ENCODE data around the gene H2BK1.
A peak's percentile ranks its signal among the peaks of the same experiment; 100 is the strongest.

H2BK1 gene

DNA sequence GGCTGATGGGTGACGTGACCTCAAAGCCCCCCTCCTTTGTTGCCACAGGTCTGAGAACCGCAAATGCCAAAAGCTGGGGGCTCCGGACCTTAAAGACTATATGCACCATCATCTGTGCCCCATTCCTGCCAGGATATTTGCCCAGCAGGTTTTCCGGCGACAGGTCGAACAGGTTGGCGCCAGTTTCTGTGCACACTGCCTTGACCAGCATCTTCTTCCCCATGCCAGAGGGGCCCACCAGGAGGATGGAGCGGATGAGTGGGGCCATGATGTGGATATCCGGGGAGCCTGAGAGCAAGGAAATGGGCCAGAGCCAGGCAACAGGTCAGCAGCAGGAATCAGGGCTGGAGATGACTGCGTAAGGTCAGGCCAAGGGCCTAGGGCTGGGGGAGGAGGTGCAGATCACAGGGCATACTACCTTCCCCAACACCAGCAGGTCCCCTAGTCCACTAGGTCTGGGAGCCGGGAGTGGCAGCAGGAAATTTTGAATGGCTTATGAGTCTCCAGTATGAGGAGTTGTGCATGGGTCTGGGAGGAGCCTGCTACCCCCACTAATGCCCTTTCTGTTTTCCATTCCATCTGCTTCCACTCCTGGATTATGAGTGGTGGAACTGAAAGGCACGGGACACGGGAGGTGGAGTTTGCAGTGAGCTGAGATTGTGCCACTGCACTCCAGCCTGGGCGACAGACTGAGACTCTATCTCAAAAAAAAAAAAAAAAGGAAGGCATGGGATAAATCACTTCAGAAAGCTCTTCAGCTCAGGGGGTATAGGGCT is 16.9 kb downstream of the H2BK1 start:
- Mint-ChIP-seq H3K4me3 (no peak overlapping the region), H3K36me3 (no peaks in the 10 kb centered on the region), H3K27ac (no peak overlapping the region), H3K27me3 (peaks cover 19% of the 10 kb centered on the region), H3K4me1 (peaks cover 7% of the 10 kb centered on the region), H3K9me3 (no peaks in the 10 kb centered on the region)
- no peak for DNase-seq (ENCODE audit: low spot score in 2 of 2)
- ATAC-seq (ENCODE audit: low read depth), result no peak

DNA sequence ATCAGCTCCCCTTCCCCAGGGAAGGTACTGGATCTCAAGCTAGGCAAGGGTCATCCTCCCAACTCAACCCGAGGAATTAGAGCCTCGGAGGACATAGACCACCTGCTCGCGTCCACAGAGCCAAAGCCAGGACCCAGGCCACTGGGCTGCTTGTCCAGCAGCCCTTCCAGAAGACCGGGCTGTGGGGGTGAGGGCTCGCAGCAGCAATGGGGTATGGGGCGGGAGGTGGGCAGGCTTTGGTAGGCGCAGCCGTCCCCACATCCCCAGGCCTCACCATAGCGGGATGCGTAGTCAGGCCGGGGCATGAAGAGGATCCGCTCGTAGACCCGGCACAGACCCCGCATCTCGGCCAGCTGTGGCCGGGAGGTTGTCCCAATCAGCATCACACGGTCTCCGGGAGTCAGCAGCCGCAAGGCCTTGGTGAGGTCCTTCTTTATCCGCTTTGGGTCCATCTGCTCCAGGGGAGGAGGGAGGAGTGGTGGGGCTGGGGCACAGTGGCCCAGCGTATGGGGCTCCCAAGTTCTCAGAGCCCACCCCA is 18.2 kb downstream of the H2BK1 start:
- Mint-ChIP-seq H3K27ac (no peak overlapping the region), H3K27me3 (peaks cover 23% of the 10 kb centered on the region), H3K4me3 (no peak overlapping the region), H3K36me3 (no peaks in the 10 kb centered on the region), H3K9me3 (no peaks in the 10 kb centered on the region), H3K4me1 (peaks cover 11% of the 10 kb centered on the region)
- DNase-seq (ENCODE audit: low spot score in 2 of 2) (no peak), ATAC-seq (ENCODE audit: low read depth) (no peak)

- no peak overlapping the region for H3K27ac Mint-ChIP-seq
- H3K4me1 Mint-ChIP-seq, result peaks cover 11% of the 10 kb centered on the region
- H3K27me3 Mint-ChIP-seq, result peaks cover 24% of the 10 kb centered on the region
Observed at GRCh38 chr7:151191544-151191943, 18.7 kb downstream of the H2BK1 start.

DNA sequence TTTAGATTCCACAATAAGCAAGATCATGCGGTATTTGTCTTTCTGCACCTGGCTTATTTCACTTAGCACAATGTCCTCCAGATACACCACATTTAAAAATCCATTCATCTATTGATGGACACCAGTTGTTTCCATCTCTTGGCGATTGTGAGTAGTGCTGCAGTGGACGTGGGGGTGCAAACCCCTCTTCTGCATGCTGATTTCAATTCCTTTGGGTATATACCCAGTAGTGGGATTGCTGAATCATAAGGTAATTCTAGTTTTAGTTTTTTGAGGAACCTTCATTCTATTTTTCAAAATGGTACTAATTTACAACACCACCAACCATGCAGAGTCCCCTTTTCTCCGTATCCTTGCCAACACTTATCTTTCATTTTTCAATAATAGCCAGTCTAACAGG is 21.2 kb downstream of the H2BK1 start:
- no peak overlapping the region for H3K27ac Mint-ChIP-seq
- no peaks in the 10 kb centered on the region for H3K9me3 Mint-ChIP-seq
- peaks cover 22% of the 10 kb centered on the region for H3K27me3 Mint-ChIP-seq
- no peak overlapping the region for H3K4me3 Mint-ChIP-seq
- DNase-seq (ENCODE audit: low spot score in 2 of 2) (no peak), ATAC-seq (ENCODE audit: low read depth) (no peak)
- H3K36me3 Mint-ChIP-seq, result no peaks in the 10 kb centered on the region
- peaks cover 6% of the 10 kb centered on the region for H3K4me1 Mint-ChIP-seq

More at GRCh38 chr7:151191544-151191943, 18.7 kb downstream of the H2BK1 start:
- no peak for ATAC-seq (ENCODE audit: low read depth)
- DNase-seq (ENCODE audit: low spot score in 2 of 2), result no peak
- Mint-ChIP-seq H3K36me3 (no peaks in the 10 kb centered on the region), H3K9me3 (no peaks in the 10 kb centered on the region), H3K4me3 (no peak overlapping the region)

GRCh38 chr7:151188252-151188542 is 22.1 kb downstream of the H2BK1 start:
- no peak for DNase-seq (ENCODE audit: low spot score in 2 of 2)
- H3K27ac Mint-ChIP-seq, result no peak overlapping the region
- H3K9me3 Mint-ChIP-seq, result no peaks in the 10 kb centered on the region
- peaks cover 21% of the 10 kb centered on the region for H3K27me3 Mint-ChIP-seq
- no peaks in the 10 kb centered on the region for H3K36me3 Mint-ChIP-seq
- no peak overlapping the region for H3K4me3 Mint-ChIP-seq
- peak; percentile 67 for ATAC-seq (ENCODE audit: low read depth)
- H3K4me1 Mint-ChIP-seq, result peaks cover 6% of the 10 kb centered on the region

DNA sequence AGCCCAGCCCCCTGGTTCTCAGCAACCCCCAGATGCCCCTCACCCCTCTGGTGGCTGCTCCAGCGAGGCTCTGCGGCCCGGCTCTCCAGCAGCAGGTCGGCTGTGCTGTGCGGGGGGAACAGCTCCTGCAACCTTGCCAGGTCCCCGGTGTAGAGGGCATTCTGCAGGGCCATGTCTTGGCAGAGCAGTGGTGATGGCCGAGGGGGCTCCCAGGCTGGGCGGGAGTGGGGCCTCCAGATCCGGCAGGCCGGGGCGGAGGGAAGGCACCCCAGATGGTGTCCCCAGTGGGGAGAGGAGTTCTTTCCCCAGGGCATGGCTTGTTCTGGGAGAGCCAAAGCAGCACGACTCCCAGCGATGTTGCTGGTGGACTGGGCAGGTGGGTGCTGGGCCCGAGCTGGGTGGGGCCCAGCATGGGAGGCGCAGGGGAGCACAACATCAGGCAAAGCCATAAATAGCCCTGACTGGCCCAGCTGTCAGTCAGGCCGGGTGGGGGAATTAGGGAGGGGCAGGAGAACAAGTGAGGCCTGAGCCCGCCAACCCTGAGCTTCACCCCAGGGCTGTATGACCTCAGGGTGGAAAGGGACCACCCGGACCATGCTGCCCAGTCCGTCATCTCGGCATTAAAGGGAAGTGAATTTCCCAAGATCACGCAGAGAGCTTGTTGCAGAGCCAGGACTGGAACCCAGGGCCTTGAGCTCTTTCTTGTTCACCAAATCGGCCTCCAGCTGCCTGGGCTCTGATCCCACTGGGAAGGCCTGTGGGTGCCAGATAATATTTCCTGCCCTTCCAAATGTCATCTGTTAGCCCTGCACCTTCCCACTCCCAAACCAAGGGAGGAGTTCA is 22.7 kb downstream of the H2BK1 start:
- Mint-ChIP-seq H3K9me3 (no peaks in the 10 kb centered on the region), H3K27me3 (peaks cover 20% of the 10 kb centered on the region), H3K36me3 (no peaks in the 10 kb centered on the region), H3K4me1 (peaks cover 6% of the 10 kb centered on the region), H3K4me3 (no peak overlapping the region), H3K27ac (no peak overlapping the region)
- DNase-seq (ENCODE audit: low spot score in 2 of 2), result no peak
- ATAC-seq (ENCODE audit: low read depth), result no peak

DNA sequence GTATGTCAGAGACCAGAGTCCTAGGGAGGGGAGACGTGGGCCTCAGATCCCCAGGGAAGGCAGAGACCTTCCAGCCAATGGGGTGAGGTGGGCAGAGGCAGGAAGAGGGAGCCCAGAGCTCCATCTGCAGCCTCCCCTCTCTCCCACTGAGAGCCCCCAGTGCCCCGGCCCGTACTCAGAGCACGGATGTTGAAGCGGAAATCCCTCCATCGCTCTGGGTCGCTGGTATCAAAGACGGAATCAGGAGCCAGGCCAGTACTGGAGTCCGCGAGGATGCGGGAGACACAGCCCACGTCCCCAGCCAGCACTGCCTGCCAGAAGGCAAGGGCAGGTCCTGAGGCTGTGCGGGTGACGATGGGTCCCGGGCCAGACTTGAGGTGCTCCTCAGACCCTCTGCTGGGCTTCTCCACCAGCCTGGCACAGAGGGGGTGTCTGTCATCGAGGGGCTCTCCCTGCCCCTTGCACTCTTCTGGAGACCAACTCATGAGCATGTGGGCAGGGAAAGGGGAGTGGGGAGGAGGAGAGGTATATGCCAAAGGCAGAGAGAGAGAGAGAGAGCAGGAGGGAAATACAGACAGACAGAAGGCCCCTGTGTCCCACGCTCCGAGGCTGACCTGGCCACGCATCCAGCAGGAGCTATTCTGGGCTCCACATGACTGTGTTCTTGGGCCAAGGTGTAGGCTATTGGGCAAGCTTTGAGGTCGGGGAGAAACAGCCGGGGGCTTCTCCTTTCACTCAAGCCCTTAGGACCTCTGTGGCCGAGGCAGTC is 23.5 kb downstream of the H2BK1 start, which contains the start of gene ASB10:
Gene ASB10, minus strand, starts transcription at position 611 of the 769 bp plus-strand sequence. Its CDS starts 120 bp downstream, at position 491.
- ATAC-seq (ENCODE audit: low read depth), result no peak

GRCh38 chr7:151185762-151186639 is 24.3 kb downstream of the H2BK1 start:
- H3K4me1 Mint-ChIP-seq, result peaks cover 6% of the 10 kb centered on the region
- no peak for DNase-seq (ENCODE audit: low spot score in 2 of 2)
- H3K27me3 Mint-ChIP-seq, result peaks cover 21% of the 10 kb centered on the region
- H3K4me3 Mint-ChIP-seq, result no peak overlapping the region
- H3K9me3 Mint-ChIP-seq, result no peaks in the 10 kb centered on the region
- ATAC-seq (ENCODE audit: low read depth), result no peak
- no peaks in the 10 kb centered on the region for H3K36me3 Mint-ChIP-seq
- H3K27ac Mint-ChIP-seq, result no peak overlapping the region

More for the DNA sequence above, 23.5 kb downstream of the H2BK1 start, which contains the start of gene ASB10:
- Mint-ChIP-seq H3K9me3 (no peaks in the 10 kb centered on the region), H3K4me3 (no peak within 1 kb of the TSS), H3K27me3 (peaks cover 22% of the 10 kb centered on the region), H3K36me3 (no peaks in the 10 kb centered on the region), H3K27ac (no peak within 1 kb of the TSS), H3K4me1 (peaks cover 6% of the 10 kb centered on the region)
- DNase-seq (ENCODE audit: low spot score in 2 of 2), result no peak

DNA sequence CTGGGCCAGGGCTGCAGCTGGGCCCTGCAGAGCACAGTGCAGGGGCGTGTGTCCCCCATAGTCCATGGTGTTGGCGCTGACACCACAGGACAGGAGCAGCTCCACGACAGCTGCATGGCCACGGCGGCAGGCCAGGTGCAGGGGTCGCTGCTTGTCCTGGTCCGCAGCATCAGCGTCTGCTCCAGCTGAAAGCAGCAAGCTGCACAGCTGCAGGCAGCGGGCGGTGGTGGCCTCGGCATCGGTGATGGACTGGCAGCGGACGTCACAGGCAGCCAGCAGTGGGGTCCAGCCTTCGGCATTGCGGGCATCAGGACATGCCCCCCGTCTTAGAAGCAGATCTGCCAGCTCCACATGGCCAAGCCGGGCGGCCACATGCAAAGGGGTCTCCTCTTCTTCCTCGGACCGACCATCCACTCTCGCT is 29.3 kb downstream of the H2BK1 start:
- ATAC-seq (ENCODE audit: low read depth), result no peak
- peaks cover 21% of the 10 kb centered on the region for H3K27me3 Mint-ChIP-seq
- no peaks in the 10 kb centered on the region for H3K36me3 Mint-ChIP-seq
- H3K4me1 Mint-ChIP-seq, result no peaks in the 10 kb centered on the region
- no peak overlapping the region for H3K4me3 Mint-ChIP-seq
- H3K27ac Mint-ChIP-seq, result no peak overlapping the region
- no peaks in the 10 kb centered on the region for H3K9me3 Mint-ChIP-seq
- DNase-seq (ENCODE audit: low spot score in 2 of 2), result no peak

- H3K9me3 Mint-ChIP-seq, result no peaks in the 10 kb centered on the region
- H3K36me3 Mint-ChIP-seq, result no peaks in the 10 kb centered on the region
- DNase-seq (ENCODE audit: low spot score in 2 of 2) (no peak), ATAC-seq (ENCODE audit: low read depth) (no peak)
- no peaks in the 10 kb centered on the region for H3K4me1 Mint-ChIP-seq
- no peak overlapping the region for H3K27ac Mint-ChIP-seq
- H3K27me3 Mint-ChIP-seq, result peaks cover 19% of the 10 kb centered on the region
- H3K4me3 Mint-ChIP-seq, result no peak overlapping the region
Observed at GRCh38 chr7:151179946-151180345, 30.3 kb downstream of the H2BK1 start.

- no peaks in the 10 kb centered on the region for H3K36me3 Mint-ChIP-seq
- H3K27me3 Mint-ChIP-seq, result peaks cover 19% of the 10 kb centered on the region
- no peak overlapping the region for H3K4me3 Mint-ChIP-seq
- H3K9me3 Mint-ChIP-seq, result no peaks in the 10 kb centered on the region
- DNase-seq (ENCODE audit: low spot score in 2 of 2) (no peak), ATAC-seq (ENCODE audit: low read depth) (no peak)
- no peaks in the 10 kb centered on the region for H3K4me1 Mint-ChIP-seq
- H3K27ac Mint-ChIP-seq, result no peak overlapping the region
Observed at GRCh38 chr7:151179287-151179860, 30.9 kb downstream of the H2BK1 start.

GRCh38 chr7:151178831-151179230 is 31.5 kb downstream of the H2BK1 start:
- no peak overlapping the region for H3K4me3 Mint-ChIP-seq
- no peaks in the 10 kb centered on the region for H3K4me1 Mint-ChIP-seq
- ATAC-seq (ENCODE audit: low read depth) (no peak), DNase-seq (ENCODE audit: low spot score in 2 of 2) (no peak)
- H3K27ac Mint-ChIP-seq, result no peak overlapping the region
- no peaks in the 10 kb centered on the region for H3K9me3 Mint-ChIP-seq
- peaks cover 19% of the 10 kb centered on the region for H3K27me3 Mint-ChIP-seq
- no peaks in the 10 kb centered on the region for H3K36me3 Mint-ChIP-seq

DNA sequence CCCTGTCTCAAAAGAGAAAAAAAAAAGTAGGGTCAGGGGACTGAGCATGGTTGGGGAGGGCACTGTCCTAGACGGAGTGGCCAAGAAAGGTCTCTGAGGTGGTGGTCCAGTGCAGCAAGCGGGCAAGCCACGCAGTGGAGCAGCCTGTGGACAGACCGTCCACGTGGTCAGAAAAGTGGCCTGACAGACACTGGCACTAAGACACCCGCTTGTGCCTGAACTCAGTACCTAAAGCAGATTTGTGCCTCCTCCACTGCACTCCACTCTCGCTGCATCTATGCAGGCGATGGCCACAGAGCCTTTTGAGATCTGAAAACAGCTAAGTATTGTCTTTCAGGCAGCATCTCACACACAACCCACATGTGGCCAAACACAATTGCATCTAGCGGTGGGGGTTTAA is 32.1 kb downstream of the H2BK1 start:
- Mint-ChIP-seq H3K9me3 (no peaks in the 10 kb centered on the region), H3K27ac (no peak overlapping the region), H3K4me3 (no peak overlapping the region), H3K27me3 (peaks cover 21% of the 10 kb centered on the region), H3K36me3 (peaks cover 1% of the 10 kb centered on the region), H3K4me1 (peaks cover 2% of the 10 kb centered on the region)
- DNase-seq (ENCODE audit: low spot score in 2 of 2) (no peak), ATAC-seq (ENCODE audit: low read depth) (no peak)

Data from memory B cell (primary cell).